G401 (cell line): ENCODE results near the gene GPR158. TPM values are rescaled to one million over a fixed set of nuclear protein-coding genes. Genes with fewer than 3 reads are reported as not detected.
"Not testable (repeated sequence)": the region's sequence is repeated elsewhere in the genome, so short reads cannot be mapped to it uniquely, and the experiment has no call there.

Source experiments
- DNase-seq: peaks from one replicate; pipeline ENCODE4 v3.0.0-alpha.2; 2015; ENCODE audit warnings: low spot score
- in situ Hi-C: cut with HindIII; loops from 2 replicates; pipeline ENCODE4 v1.10.0; 2016; ENCODE audit warnings: low sequenced_read_pairs, mixed read lengths
- total RNA-seq: library from RNA; depleted of rRNA; stranded (reverse); fragments of >200 nt; shearing (Covaris generic); gene quantifications from 2 replicates; pipeline ENCODE4 v1.2.3, GENCODE V29; 2014

Gene GPR158
- total RNA-seq, 1 experiment from 2014 or later, result not detected

DNA sequence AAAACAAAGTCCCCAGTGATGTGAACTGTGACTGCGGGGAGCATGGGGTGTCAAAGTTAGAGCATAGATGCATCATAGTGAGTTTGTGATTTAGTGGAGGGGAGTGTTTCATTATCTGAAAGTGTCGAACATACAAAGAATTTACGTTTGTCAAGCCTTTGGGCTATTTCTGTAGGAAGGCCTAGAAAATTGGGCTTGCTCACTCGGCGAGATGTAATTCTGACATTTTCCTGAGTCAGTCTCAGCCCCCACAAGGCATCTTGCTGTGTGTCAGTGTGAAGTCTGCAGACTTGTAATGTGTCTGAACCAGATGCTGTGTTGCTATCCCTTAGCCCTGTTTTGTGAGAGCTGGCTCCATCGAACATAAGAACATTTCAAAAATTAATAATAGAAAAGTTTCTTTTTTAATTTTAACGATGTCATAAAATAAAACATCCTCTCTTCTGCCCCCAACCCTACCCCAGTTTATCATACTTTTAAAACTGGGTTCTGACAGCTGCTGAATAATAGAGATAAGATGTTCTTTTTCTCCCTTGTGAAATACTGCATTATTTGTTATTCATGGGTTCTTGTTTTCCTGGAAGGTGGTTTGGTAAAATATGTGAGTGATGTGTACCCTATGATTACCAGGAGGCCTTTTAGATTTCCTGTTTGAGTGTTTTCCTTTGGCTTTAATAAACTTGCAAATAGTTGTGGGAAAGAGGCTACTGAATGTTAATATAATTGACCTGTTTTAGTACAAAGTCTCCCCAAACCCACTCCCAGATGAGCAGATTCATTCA, 207.4 kb downstream of the GPR158 start:
- peak; percentile 50 for DNase-seq
- in situ Hi-C loops, result no loop called here

DNA sequence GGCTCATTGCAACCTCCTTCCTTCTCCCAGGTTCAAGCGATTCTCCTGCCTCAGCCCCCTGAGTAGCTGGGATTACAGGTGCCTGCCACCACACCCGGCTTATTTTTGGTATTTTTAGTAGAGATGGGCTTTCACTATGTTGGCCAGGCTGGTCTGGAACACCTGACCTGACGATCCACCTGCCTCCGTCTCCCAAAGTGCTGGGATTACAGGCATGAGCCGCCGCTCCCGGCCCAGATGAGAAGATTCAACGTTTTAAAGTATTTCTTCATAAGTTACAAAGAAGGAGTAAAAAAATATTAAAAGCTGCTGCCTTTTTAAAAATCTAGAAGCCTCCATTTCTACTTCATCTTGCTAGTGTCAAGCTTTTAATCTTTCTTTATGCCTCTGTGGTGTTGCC, 208.1 kb downstream of the GPR158 start:
- DNase-seq, in situ Hi-C loops: not testable (repeated sequence)

DNA sequence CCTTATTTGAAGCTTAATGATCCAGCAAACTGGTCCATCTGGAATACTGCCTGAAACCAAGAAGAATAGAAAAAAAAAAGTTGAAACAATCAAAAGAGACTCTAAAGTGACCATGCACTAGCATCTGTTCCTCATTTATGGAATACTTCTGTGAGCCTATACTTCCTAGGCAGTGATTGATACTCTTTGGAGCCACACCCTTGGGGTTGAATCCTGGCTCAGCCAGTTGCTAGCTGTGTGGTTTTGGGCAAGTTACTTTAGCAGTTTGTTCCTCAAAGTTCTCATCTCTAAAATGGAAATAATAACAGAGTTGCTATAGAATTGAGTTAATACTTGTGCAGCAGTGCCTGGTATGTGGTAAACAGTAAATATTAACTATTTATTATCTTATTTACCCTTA, 208.9 kb downstream of the GPR158 start:
- DNase-seq, result no peak
- in situ Hi-C loops, result no loop called here

DNA sequence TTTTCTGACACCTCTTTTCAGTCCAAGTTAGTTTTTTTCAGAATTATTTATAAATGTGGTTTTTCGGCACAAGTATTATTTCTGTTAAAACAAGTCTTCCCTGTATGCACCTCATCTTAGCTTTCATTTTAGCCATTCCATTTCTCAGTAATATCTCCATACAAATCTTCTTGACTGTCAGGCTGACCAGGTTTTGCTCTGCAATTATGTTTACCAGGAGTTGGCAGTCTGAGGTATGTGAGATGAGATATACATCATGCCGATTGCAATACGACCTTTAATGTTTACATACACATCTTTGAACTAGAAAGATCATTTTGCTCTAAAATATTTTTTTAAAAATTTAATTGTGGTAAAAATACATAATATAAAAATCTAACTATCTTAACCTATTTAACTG, 209.8 kb downstream of the GPR158 start:
- in situ Hi-C loops, result no loop called here
- DNase-seq, result no peak

DNA sequence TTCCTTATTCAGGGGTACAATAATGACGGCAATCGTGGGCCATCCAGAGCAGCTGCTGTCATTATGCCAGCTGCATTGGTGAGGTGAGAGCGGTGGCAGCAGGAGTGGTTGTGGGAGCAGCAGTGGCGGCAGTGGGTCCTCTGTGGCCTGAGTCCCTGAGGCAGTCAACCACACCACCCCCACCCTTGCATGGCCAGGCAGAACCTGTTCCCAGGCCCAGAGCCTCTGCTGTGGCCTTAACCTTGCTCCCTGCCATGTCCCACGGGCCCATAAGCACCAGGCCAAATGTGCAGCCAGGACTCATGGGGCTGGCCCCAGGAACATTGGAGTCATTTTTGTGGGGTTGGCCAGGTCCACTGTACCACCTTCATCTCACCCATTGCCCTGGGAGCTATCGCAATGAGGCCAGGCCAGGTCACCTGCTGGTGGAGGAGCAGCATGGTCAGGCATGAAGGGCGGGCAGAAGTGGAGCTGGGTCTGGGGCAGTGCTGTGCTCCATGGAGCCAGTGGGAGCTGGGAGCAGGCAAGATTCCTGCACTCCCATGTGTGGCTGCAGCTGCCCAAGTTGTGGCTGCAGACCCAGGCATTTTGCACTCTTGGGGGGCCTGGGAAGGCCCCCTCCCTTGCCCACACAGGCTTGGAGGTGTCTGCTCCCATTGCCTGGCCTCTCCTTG, 213.5 kb downstream of the GPR158 start:
- DNase-seq, result no peak
- in situ Hi-C loops, result no loop called here

DNA sequence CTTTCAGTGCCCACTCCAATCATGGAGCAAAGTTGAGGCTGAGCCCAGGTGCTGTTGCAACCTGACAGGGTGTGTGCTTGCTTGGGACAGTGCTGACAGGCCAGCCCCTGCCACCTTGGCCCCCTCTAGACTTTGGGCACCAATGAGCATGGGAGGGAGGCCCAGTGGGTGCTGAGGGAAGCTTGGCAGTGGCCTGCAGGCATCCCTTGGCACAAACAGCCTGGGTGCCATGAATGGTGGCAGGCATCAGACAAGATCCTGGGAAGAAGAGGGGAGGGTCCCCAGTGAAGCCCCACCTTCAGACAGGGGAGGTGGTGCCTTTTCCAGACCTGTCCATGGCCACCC, 214.0 kb downstream of the GPR158 start:
- in situ Hi-C loops, result no loop called here
- DNase-seq, result no peak

DNA sequence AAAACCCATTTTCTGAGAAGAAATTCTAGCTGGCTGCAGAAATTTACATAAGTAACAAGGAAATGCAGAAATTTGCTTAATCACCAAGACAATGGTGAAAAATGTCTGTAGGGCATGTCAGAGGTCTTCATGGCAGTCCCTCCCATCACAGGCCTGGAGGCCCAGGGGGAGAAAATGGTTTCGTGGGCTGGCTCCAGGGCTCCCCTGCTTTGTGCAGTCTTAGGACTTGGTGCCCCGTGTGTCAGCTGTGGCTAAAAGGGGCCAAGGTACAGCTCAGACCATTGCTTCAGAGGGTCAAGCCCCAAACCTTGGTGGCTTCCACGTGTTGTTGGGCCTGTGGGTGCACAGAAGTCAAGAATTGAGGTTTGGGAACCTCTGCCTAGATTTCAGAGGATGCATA, 215.9 kb downstream of the GPR158 start:
- in situ Hi-C loops, result no loop called here
- no peak for DNase-seq

DNA sequence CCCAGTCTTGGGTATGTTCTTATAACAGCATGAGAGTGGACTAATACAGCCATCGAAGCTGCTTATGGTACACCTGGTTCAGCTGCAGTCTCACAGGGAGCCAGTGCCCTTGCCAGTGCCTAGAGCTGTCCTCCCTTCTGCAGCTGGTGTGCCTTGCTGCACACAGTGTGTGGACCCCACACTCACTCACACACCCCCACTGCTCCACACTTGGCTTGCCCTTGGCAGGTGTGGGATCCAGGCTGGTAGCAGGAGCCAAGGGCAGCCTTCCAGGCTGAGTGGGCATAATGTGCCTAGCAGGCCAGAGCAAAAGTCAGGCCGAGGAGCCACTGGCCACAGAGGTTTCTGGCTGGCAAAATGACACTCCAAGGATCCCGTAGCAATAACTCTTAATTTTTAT, 217.3 kb downstream of the GPR158 start:
- DNase-seq, result no peak
- in situ Hi-C loops, result no loop called here

DNA sequence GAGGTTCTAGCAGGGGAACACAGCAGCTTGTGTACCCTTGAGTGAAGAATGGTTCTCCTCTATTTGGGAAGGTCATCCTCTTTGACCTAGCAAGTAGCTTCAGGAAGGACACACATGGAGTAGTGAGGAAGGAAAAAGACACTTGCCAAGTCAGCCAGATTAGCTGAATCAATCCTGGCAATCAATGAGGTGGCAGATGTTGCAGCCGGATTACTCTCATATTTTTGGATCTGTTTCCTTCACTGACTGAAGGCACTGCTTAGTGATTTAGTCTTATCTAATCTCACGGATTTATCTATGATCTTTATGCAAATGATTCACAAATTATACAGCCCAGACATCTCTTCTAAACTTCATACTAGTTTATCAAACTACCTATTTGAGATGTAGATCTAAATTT, 218.8 kb downstream of the GPR158 start:
- in situ Hi-C loops, result no loop called here
- peak; percentile 90 for DNase-seq

DNA sequence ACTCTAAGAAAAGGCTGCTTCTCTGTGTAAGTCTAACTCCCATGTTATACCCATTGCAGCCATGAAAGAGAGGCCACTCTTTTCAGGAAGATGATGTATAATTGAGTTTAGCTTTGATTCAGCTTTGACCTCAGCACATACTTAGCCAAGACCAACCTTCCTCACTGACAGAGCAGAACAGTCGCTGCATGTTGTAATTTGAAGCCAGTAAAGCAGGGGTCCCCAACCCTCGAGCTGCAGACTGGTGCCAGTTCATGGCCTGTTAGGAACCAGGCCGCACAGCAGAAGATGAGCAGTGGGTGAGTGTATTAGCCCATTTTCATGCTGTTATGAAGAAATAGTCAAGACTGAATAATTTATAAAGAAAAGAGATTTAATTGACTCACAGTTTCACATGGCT, 223.9 kb downstream of the GPR158 start:
- no peak for DNase-seq
- in situ Hi-C loops, result no loop called here

DNA sequence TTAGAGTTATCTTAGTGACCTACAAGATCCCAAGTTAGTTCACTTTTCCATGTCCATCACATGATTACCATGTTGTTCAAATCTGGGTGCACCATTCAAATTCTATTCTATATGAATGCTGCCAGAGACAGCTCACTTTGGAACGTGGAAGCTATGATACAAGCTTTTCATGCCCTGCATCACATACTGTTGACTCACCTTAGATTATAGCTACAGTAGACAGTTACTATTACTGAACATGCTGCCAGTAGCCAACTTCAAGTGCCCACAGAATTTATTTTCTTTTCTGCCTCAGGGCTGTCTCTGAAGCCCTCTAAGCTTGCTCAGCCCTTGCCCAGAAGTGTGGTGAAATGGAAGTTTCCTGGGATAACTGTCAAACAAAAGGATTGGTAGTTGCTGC, 231.1 kb downstream of the GPR158 start:
- DNase-seq, result no peak

DNA sequence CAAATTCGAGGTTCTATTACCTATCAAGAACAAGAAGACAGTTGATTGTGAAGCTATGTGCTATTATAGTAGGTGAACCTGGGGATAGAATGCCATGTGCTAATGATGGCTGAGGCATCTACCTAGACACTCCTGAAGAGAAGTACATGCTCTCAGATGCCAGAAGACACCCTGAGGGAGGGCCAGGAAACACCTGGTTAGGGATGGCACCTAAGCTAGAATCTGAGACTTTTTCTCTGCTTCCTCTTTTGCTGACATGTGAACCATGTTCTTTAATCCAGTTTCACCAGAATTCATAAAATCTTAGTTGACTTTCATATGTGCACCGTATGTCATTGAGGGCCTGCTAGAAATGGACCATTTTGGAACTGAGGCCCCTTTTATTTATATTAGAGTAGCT, 242.8 kb downstream of the GPR158 start:
- in situ Hi-C loops, result no loop called here

More for the DNA sequence above, 231.1 kb downstream of the GPR158 start:
- in situ Hi-C loops, result no loop called here

DNA sequence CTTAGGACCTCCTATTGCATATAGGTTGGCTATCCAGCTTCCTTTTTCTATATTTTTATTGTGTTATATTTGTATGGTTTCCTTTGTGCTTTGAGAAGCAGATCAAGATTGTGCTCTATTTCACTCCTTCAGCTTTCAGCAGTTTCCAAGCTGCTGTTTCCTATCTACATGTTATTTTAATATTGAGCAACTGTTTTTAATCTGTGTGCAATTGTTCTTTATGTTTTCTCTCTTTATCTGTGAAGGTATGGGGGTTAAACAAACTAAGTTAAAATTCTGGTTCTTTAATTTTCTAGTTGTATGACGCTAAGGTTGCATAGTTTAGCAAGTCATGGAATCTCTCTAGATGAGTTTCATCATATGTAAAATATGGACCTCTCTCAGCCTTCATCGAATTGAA, 251.0 kb downstream of the GPR158 start:
- DNase-seq, result no peak
- in situ Hi-C loops, result no loop called here

More for the DNA sequence above, 242.8 kb downstream of the GPR158 start:
- DNase-seq, result no peak

DNA sequence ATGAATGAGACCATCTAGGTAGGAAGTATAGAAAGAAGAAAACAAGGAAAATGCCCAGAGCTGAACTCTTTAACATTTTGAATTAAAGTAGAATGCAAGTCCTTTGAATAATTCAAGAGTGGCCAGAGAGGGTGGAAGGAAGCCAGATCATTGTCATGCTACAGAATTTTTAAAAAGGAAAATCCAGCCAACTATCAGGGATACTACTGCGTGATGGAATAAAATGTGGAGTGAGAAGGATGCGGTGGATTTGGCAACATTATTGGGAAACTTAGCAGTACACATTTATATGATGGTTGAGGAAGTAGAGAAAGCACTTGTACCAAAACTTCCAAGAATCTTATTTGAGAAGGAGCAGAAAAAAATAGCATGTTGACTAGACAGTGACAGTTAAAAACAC, 261.6 kb downstream of the GPR158 start:
- in situ Hi-C loops, result no loop called here

DNA sequence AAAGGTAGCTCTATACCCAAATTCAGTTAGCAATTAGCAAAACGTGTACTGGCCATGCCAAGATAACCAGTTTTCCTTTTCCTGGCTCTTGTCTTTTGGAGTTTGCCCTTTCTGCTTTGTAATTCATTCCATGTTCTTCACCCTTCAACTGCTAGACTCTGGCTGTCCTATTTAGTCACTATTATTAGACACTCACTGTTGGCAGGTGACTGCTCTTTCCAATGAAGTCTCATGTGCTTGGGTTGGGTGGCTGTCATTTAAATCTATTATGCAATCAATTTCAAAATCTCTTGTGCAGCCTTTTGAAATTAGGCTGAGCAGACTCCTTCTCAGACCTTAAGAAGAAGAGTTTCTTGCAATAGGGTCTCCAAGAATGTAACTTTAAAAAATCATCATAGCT, 266.5 kb downstream of the GPR158 start:
- peak; percentile 79 for DNase-seq
- in situ Hi-C loops, result no loop called here

More for the DNA sequence above, 261.6 kb downstream of the GPR158 start:
- no peak for DNase-seq

DNA sequence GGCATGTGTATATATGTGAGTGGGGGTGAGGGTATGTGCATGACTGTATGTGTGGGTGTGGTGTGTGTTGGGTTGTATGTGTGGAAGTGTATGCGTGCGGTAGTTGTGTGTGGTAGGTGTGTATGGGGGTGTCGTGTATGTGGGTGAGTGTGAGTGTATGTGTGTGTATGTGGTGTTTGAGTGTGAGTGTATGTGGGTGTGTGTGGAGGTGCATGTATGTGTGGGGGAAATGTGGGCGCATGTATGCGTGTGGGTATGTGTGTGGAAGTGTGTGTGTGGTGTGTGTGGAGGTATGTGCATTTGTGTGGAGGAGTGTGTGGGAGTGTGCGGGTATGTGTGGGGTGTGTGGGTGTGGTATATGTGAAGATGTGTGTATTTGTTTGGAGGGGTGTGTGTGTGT, 269.5 kb downstream of the GPR158 start:
- in situ Hi-C loops, result no loop called here
- no peak for DNase-seq

DNA sequence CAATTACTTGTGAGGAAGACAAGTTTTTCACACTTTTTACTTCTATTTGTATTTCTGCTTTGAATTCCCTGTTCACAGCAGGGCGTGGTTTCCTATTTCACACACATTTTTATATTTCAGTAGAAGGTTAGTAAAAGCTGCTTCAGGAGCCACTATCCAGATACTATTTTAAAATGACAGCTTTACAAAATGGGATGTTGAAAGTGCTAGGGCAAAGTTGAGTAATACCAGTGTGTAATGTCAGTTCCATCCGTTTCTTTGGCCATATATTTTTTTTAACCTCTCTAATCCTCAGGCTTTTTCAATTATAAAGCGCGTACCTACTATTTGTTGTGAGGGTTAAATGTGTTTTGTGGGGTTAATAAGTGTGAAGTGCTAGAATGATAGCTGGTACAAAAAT, 276.6 kb downstream of the GPR158 start:
- in situ Hi-C loops, result no loop called here
- no peak for DNase-seq

DNA sequence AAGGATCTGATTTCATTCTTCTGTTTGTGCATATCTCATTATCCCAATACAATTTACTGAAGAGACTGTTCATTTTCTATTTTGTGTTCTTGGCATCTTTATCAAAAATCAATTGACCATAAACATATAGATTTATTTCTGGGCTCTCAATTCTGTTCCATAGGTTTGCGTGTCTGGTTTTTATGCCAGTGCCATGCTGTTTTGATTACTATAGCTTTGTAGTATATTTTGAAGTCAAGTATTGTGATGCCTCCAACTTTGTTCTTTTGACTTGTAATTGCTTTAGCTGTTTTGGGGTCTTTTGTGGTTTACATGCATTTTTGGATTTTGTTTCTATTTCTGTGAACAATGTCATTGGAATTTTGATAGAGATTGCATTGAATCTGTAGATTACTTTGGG, 278.8 kb downstream of the GPR158 start:
- in situ Hi-C loops, result no loop called here
- DNase-seq, result no peak

DNA sequence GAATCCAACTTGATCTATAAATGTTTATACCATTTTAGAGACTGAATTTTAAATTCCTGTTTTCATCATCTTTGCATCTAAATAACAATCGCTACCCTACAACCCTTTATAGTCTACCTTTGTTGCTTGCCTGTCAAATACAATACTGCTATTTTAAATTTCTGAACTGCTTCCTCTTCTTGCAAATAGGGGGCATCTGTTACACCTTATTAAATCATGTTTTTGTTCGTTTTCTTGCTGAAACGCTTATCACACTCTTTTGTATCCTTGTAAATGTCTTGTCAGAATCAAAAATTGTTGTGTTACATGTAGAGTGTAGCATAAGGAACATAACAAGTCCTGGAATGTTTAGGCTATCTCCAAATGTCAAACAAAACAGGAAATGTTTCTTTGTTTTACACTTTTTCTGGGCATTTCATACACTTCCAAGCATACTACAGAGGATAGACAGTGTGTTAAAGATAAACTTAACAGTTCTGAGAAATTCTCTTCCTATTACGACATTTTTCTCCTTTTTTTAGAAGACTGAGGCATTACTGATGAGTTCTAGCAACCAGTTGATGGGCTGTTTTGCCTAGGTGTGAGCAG, 281.3 kb downstream of the GPR158 start:
- no peak for DNase-seq
- in situ Hi-C loops, result no loop called here

DNA sequence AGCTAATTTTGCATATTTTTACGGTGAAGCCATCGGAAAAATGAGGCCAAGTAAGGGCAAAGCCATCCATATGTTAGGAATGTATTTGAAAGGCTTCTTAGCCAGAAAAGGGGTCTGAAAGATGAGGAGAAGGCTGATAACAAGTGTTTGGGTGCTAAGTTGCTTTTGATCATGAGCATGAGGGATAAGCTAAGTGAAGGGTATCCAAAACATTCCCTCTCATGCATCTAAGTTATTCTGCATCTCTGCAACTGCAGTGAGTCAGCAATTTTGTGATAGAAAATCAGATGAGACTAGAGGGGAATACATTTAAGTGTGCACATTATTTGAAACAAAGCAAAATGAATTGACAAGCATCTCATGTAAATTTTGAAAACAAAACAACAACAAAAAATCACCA, 282.8 kb downstream of the GPR158 start:
- in situ Hi-C loops, result no loop called here
- no peak for DNase-seq
